Adrenal gland (tissue), 5 donors: ENCODE data around the gene B3GLCT.

Experiments
- CTCF ChIP-seq, 6 experiments: fragments of 450-650 bp in 4 of 6; fragments of 200-600 bp in 2 of 6; sonication (generic) in 1 of 6; IDR thresholded peaks; 1 replicate in 5 of 6; 2 replicates in 1 of 6; pipeline versions ENCODE4 v1.5.1 to v1.8.0; 2016 to 2021; ENCODE audit warnings: antibody characterized with exemption in 6 of 6, mild to moderate bottlenecking in 2 of 6, moderate library complexity in 1 of 6
- POLR2A ChIP-seq, 2 donors: fragments of 450-650 bp; IDR thresholded peaks; one replicate each; pipeline ENCODE4 v1.6.1; 2017; ENCODE audit warnings: antibody characterized with exemption in 2 of 2, mild to moderate bottlenecking in 2 of 2, moderate library complexity in 1 of 2
- donor health status: DM: no; HTN: no; CAD: no.

GRCh38 chr13:31334547-31334946, 134.8 kb downstream of the B3GLCT start:
- TF ChIP-seq POLR2A (IDR thresholded peaks at IDR 0.05) (no peak), CTCF (IDR thresholded peaks at IDR 0.05) (no peak)
